ENCODE results near the gene LCAT. TPM values are rescaled to one million over a fixed set of nuclear protein-coding genes. Genes with fewer than 3 reads are reported as not detected.

Gene LCAT
- total RNA-seq, 4 donors from 2014 or later, result 6.4 to 16.5 (median 12.1) TPM

- DNase-seq (ENCODE audit: low spot score in 2 of 2), result no peak
- intact Hi-C loops (cut with DNase I; ENCODE audit: low total_unique reads), result no loop called here
- WGBS, 2 donors, result 83 to 85% methylated on average over 24 of the region's 24 CpGs
- TF ChIP-seq, protein P1, sequence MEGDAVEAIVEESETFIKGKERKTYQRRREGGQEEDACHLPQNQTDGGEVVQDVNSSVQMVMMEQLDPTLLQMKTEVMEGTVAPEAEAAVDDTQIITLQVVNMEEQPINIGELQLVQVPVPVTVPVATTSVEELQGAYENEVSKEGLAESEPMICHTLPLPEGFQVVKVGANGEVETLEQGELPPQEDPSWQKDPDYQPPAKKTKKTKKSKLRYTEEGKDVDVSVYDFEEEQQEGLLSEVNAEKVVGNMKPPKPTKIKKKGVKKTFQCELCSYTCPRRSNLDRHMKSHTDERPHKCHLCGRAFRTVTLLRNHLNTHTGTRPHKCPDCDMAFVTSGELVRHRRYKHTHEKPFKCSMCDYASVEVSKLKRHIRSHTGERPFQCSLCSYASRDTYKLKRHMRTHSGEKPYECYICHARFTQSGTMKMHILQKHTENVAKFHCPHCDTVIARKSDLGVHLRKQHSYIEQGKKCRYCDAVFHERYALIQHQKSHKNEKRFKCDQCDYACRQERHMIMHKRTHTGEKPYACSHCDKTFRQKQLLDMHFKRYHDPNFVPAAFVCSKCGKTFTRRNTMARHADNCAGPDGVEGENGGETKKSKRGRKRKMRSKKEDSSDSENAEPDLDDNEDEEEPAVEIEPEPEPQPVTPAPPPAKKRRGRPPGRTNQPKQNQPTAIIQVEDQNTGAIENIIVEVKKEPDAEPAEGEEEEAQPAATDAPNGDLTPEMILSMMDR (IDR thresholded peaks at IDR 0.05), result no peak
- TF ChIP-seq POLR2A (IDR thresholded peaks at IDR 0.05), result no peak
- H3K4me3 ChIP-seq (ENCODE audit: low read depth, poor library complexity, severe bottlenecking), result no peak overlapping the region
These were observed 1.5 kb upstream of the LCAT start for GRCh38 chr16:67945392-67945933.

DNA sequence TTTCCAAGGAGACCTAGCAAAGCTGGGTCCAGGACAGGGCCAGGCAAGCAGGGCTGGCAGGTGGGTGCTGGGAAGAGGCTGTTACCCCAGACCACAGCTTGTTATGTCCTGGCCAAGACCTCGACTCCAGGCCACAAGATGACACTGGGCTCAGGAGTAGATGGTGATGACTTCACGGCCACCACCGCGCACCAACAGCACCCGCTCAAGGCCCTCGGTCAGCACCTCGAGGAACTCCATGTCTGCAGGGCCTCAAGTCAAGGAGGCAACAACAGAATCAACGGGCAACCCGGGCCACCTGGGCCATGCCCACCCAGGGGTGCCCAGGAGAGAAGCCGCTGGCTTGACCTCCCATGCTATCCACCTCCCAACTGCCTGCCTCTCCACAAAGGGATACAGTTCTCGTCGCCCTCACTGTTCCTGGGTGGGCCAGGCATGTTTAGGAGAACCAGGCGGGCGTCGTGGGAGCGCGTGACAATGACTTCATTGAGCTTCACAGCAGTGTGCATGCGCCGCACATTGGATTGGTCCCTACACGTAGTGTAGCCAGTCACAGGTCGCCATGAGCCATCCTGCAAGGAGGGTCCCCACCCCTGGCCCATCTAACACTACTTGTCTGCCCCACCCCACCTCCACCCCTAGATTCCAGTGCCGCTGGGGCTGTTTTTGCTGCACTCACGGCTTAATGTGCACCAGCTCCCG, 921 bp upstream of the LCAT start:
- no peak overlapping the region for H3K4me3 ChIP-seq (ENCODE audit: low read depth, poor library complexity, severe bottlenecking)
- no peak for TF ChIP-seq POLR2A (IDR thresholded peaks at IDR 0.05)
- TF ChIP-seq, protein P1 (IDR thresholded peaks at IDR 0.05), result no peak
- no peak for DNase-seq (ENCODE audit: low spot score in 2 of 2)
- intact Hi-C loops (cut with DNase I; ENCODE audit: low total_unique reads), result no loop called here
- WGBS, 2 donors, result 83 to 90% methylated on average over 16 to 19 of the region's 24 CpGs

DNA sequence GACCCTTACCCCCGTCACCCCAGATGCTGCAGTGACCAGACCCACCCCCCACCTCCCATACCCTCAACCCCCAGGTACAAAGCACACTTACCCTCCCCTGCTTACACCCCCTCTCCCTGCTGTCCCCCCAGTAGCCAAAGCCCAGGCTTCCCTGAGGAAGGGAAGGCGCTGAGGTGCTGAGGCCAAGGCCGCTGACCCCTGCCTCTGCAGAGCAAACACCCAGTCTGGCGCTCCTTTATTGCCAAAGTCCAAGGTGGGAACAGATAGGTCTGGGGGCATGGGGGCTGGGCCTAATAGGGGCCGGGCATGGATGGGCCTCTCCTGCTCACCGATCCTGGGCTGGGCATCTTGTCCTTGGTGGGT, 683 bp downstream of the LCAT start:
- TF ChIP-seq, protein P1 (IDR thresholded peaks at IDR 0.05), result no peak
- no peak for TF ChIP-seq POLR2A (IDR thresholded peaks at IDR 0.05)
- H3K4me3 ChIP-seq (ENCODE audit: low read depth, poor library complexity, severe bottlenecking), result no peak overlapping the region
- no peak for DNase-seq (ENCODE audit: low spot score in 2 of 2)
- intact Hi-C loops (cut with DNase I; ENCODE audit: low total_unique reads), result no loop called here
- 87 to 89% methylated on average over 6 of the region's 6 CpGs for WGBS, 2 donors

- intact Hi-C loops (cut with DNase I; ENCODE audit: low total_unique reads), result no loop called here
- WGBS, 2 donors, result 71 to 83% methylated on average over 17 to 20 of the region's 27 CpGs
- TF ChIP-seq, protein P1 (IDR thresholded peaks at IDR 0.05), result no peak
- TF ChIP-seq POLR2A (IDR thresholded peaks at IDR 0.05), result no peak
- DNase-seq (ENCODE audit: low spot score in 2 of 2), result no peak
- H3K4me3 ChIP-seq (ENCODE audit: low read depth, poor library complexity, severe bottlenecking), result no peak overlapping the region
These were observed 1.2 kb downstream of the LCAT start for GRCh38 chr16:67942510-67943255.

GRCh38 chr16:67942200-67942509, 1.8 kb downstream of the LCAT start:
- intact Hi-C loops (cut with DNase I; ENCODE audit: low total_unique reads), result no loop called here
- H3K4me3 ChIP-seq (ENCODE audit: low read depth, poor library complexity, severe bottlenecking), result no peak overlapping the region
- no peak for DNase-seq (ENCODE audit: low spot score in 2 of 2)
- WGBS, 2 donors, result 81 to 83% methylated on average over 3 to 6 of the region's 6 CpGs
- TF ChIP-seq, protein P1 (IDR thresholded peaks at IDR 0.05), result peak in 1 of 3 donors; percentile 18
- no peak for TF ChIP-seq POLR2A (IDR thresholded peaks at IDR 0.05)
